Right cardiac atrium (tissue), 5 donors: Measurements from ENCODE around the gene NYAP1. TPM values are rescaled to one million over a fixed set of nuclear protein-coding genes. Genes with fewer than 3 reads are reported as not detected.
"Not testable (repeated sequence)": the region's sequence is repeated elsewhere in the genome, so short reads cannot be mapped to it uniquely, and the experiment has no call there.

ENCODE experiments used
- ATAC-seq, 2 donors: fragments of 200-7000 bp; cut with Tn5 transposase; one replicate each; pipeline versions ENCODE4 v1.8.0 to v1.9.1; 2020; ENCODE audit warnings: moderate library complexity in 2 of 2, mild to moderate bottlenecking in 1 of 2
- DNase-seq, 3 donors: peaks; one replicate each; pipeline ENCODE4 v3.0.0-alpha.2; 2020
- H3K27ac ChIP-seq: one replicate; pipeline ENCODE4 v1.5.1; 2013; ENCODE audit warnings: mild to moderate bottlenecking, low read length, control low read depth, moderate library complexity
- H3K27me3 ChIP-seq: one replicate; pipeline ENCODE4 v1.6.1; 2013; ENCODE audit not compliant: control insufficient read depth, insufficient read depth
- H3K4me1 ChIP-seq: one replicate; pipeline ENCODE4 v1.6.1; 2013; ENCODE audit warnings: low read length; ENCODE audit not compliant: control insufficient read depth, insufficient read depth
- H3K4me3 ChIP-seq: one replicate; pipeline ENCODE4 v1.5.1; 2013; ENCODE audit warnings: low read length, control low read depth
- H3K9me3 ChIP-seq: one replicate; pipeline ENCODE4 v1.6.1; 2013; ENCODE audit warnings: low read length; ENCODE audit not compliant: control insufficient read depth
- WGBS: extraction: QIAGEN DNeasy Blood & Tissue Kit; methylation state at CpG from one replicate; pipeline ENCODE4 v1.1.7; 2013; 5-methylcytosine and 5-hydroxymethylcytosine counted together
- intact Hi-C, 4 donors: fragments of 100-400 bp; cut with DNase I; formaldehyde crosslinking; loops; one replicate each; pipeline versions ENCODE4 v1.11.0 to v1.14.0; 2022 to 2023
- polyA plus RNA-seq: library from polyadenylated mRNA; stranded (reverse); fragments of 200-250 nt; gene quantifications from one replicate; pipeline ENCODE4 v1.2.3, GENCODE V29; 2013
- total RNA-seq, 4 donors: library from RNA; stranded (reverse); fragmentation: NEBNext Ultra II Directional; extraction: Animal tissue kit (Norgen Biotek cat#: 25700); gene quantifications; one replicate each; pipeline ENCODE4 v1.2.1, GENCODE V29; 2021
- donor health status: healthy with polysubstance abuse.
- donor health status: DM: no; HTN: yes; CAD: no.
- donor health status: DM: no; HTN: no; CAD: no.
- donor health status: DM: no; HTN: yes; CAD: no; lungs with severe emphysema.
- donor health status: DM: yes; HTN: yes; CAD: no.

The NYAP1 gene
- total and polyA plus RNA-seq, 5 donors, result 0.39 to 1.1 (median 0.76) TPM

GRCh38 chr7:100500743-100501142, 17.0 kb downstream of the NYAP1 start:
- 93% methylated on average over 2 of the region's 2 CpGs for WGBS
- H3K27me3 ChIP-seq, H3K27ac ChIP-seq, H3K4me3 ChIP-seq, H3K9me3 ChIP-seq, ATAC-seq, H3K4me1 ChIP-seq, intact Hi-C loops, DNase-seq: not testable (repeated sequence)

GRCh38 chr7:100504031-100504430, 20.3 kb downstream of the NYAP1 start:
- DNase-seq, H3K4me1 ChIP-seq, ATAC-seq, H3K4me3 ChIP-seq, H3K27me3 ChIP-seq, intact Hi-C loops, H3K9me3 ChIP-seq, H3K27ac ChIP-seq: not testable (repeated sequence)
- WGBS, result 93% methylated on average over 3 of the region's 3 CpGs

DNA sequence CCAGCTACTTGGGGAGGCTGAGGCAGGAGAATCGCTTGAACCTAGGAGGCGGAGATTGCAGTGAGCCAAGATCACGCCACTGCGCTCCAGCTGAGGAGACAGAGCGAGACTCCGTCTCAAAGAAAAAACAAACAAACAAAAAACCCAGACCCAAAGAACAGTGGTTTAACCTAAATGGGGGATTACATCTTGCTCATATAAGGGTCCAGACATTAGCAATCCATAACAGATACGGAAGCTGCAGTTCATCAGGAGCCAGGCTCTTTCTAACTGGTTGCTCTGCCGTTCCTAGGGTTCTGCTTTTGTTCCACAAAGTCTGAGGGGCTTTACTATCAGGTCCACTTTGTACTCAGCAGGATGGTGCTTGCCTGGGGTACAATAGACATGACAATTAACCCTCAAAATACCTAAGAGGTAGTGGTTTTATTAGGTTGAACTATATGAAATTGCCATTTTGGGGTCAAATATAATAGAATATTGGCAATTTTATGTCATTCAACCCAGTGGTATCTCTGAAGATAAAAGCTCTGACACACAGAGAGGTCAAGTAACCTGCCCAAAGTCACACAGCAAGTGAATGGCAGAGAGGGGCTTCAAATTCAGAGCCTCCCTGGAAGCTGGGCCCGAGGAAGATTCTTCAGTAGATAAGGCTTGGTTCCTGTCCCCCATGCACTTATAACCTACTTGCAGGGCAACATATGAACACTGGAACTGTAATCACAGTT, 21.3 kb downstream of the NYAP1 start:
- no peaks in the 10 kb centered on the region for H3K27me3 ChIP-seq
- ATAC-seq (no peak), DNase-seq (no peak)
- H3K9me3 ChIP-seq, result no peaks in the 10 kb centered on the region
- no peaks in the 10 kb centered on the region for H3K4me1 ChIP-seq
- intact Hi-C loops, result no loop called here
- H3K27ac ChIP-seq, result no peak overlapping the region
- H3K4me3 ChIP-seq, result no peak overlapping the region
- 92% methylated on average over 9 of the region's 9 CpGs for WGBS

- 64% methylated on average over 8 of the region's 8 CpGs for WGBS
- DNase-seq (no peak), ATAC-seq (peak in 1 of 2 donors; percentile 16)
- no peaks in the 10 kb centered on the region for H3K4me1 ChIP-seq
- no peaks in the 10 kb centered on the region for H3K27me3 ChIP-seq
- no peak overlapping the region for H3K27ac ChIP-seq
- intact Hi-C loops, result no loop called here
- no peak overlapping the region for H3K4me3 ChIP-seq
- H3K9me3 ChIP-seq, result no peaks in the 10 kb centered on the region
Measured at GRCh38 chr7:100506356-100506923, 22.7 kb downstream of the NYAP1 start.

- 58% methylated on average over 15 of the region's 15 CpGs for WGBS
Measured at GRCh38 chr7:100509231-100509630, 25.5 kb downstream of the NYAP1 start.

GRCh38 chr7:100510437-100511239, 26.9 kb downstream of the NYAP1 start:
- no peaks in the 10 kb centered on the region for H3K27me3 ChIP-seq
- WGBS, result 91% methylated on average over 9 of the region's 9 CpGs
- no peak overlapping the region for H3K4me3 ChIP-seq
- intact Hi-C loops, result no loop called here
- no peaks in the 10 kb centered on the region for H3K9me3 ChIP-seq
- no peak overlapping the region for H3K27ac ChIP-seq
- ATAC-seq (no peak), DNase-seq (no peak)
- no peaks in the 10 kb centered on the region for H3K4me1 ChIP-seq

More at GRCh38 chr7:100509231-100509630, 25.5 kb downstream of the NYAP1 start:
- Histone ChIP-seq H3K9me3 (no peaks in the 10 kb centered on the region), H3K4me3 (no peak overlapping the region), H3K27me3 (no peaks in the 10 kb centered on the region), H3K27ac (no peak overlapping the region), H3K4me1 (no peaks in the 10 kb centered on the region)
- DNase-seq (peak in 1 of 3 donors; percentile 38), ATAC-seq (peak in 1 of 2 donors; percentile 24)
- intact Hi-C loops, result no loop called here

DNA sequence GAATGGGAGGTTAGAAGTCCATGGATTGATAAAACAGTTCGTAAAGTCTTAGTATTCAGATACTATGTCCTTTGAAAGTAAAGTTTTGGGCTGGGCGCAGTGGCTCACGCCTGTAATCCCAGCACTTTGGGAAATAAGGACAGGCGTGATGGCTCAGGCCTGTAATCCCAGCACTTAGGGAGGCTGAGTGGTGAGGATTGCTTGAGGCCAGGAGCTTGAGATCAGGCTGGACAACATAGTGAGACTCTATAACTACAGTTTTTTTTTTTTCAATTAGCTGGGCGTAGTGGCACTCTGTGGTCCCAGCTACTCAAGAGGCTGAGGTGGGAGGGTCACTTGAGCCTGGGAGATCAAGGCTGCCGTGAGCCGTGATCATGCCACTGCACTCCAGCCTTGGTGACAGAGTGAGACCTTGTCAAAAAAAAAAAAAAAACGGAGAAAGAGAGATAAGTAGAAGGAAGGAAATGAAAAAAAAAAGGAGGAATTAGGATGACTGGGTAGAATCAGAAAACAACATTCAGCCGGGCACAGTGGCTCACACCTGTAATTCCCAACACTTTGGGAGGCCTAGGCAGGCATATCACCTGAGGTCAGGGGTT, 29.6 kb downstream of the NYAP1 start:
- Histone ChIP-seq H3K27me3 (no peaks in the 10 kb centered on the region), H3K9me3 (no peaks in the 10 kb centered on the region), H3K4me3 (no peak overlapping the region), H3K27ac (no peak overlapping the region), H3K4me1 (no peaks in the 10 kb centered on the region)
- DNase-seq (no peak), ATAC-seq (no peak)
- 76% methylated on average over 9 of the region's 9 CpGs for WGBS
- intact Hi-C loops, result no loop called here

DNA sequence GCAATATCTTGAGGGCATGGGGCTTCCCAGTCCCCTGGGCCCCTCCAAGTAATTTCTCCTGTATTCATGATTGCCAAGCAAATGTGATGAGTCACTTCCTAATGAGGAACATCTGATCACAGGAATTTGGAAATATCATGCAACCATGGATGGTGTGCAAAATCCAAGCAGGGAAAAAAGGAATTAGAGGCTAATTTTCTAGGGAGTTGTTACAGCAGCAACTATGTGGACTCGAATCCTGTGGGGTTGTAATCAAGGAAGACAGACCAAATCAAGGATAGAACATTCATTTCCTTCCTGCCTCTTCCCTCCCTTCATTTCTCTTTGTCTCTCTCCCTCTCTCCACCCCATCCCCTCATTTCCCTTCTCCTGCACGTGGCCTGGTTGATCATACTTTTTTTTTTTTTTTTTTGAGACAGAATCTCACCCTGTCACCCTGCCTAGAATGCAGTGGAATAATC, 31.4 kb downstream of the NYAP1 start:
- intact Hi-C loops, result no loop called here
- WGBS, result 23% methylated on average over 2 of the region's 2 CpGs
- Histone ChIP-seq H3K9me3 (no peaks in the 10 kb centered on the region), H3K4me3 (no peak overlapping the region), H3K4me1 (no peaks in the 10 kb centered on the region), H3K27ac (no peak overlapping the region), H3K27me3 (no peaks in the 10 kb centered on the region)
- ATAC-seq (peak in 1 of 2 donors; percentile 42), DNase-seq (no peak)

GRCh38 chr7:100516135-100516812, 32.5 kb downstream of the NYAP1 start:
- WGBS, result 49% methylated on average over 4 of the region's 4 CpGs
- Histone ChIP-seq H3K27ac (no peak overlapping the region), H3K9me3 (no peaks in the 10 kb centered on the region), H3K4me3 (no peak overlapping the region), H3K4me1 (no peaks in the 10 kb centered on the region), H3K27me3 (no peaks in the 10 kb centered on the region)
- ATAC-seq, result peak; percentile 59 to 64
- DNase-seq, result peak in 2 of 3 donors; percentile 36 to 75
- intact Hi-C loops, result no loop called here

GRCh38 chr7:100517305-100517704, 33.6 kb downstream of the NYAP1 start:
- intact Hi-C loops, result no loop called here
- 72% methylated on average over 2 of the region's 2 CpGs for WGBS

More at GRCh38 chr7:100517305-100517704, 33.6 kb downstream of the NYAP1 start:
- H3K4me1 ChIP-seq, result no peaks in the 10 kb centered on the region
- DNase-seq (no peak), ATAC-seq (no peak)
- H3K27ac ChIP-seq, result no peak overlapping the region
- H3K9me3 ChIP-seq, result no peaks in the 10 kb centered on the region
- H3K4me3 ChIP-seq, result no peak overlapping the region
- H3K27me3 ChIP-seq, result no peaks in the 10 kb centered on the region
